ENCODE results near the gene CNTNAP2.

GRCh38 chr7:146728141-146728540 lies 611.5 kb downstream of the CNTNAP2 start:
- TF ChIP-seq, protein P1, sequence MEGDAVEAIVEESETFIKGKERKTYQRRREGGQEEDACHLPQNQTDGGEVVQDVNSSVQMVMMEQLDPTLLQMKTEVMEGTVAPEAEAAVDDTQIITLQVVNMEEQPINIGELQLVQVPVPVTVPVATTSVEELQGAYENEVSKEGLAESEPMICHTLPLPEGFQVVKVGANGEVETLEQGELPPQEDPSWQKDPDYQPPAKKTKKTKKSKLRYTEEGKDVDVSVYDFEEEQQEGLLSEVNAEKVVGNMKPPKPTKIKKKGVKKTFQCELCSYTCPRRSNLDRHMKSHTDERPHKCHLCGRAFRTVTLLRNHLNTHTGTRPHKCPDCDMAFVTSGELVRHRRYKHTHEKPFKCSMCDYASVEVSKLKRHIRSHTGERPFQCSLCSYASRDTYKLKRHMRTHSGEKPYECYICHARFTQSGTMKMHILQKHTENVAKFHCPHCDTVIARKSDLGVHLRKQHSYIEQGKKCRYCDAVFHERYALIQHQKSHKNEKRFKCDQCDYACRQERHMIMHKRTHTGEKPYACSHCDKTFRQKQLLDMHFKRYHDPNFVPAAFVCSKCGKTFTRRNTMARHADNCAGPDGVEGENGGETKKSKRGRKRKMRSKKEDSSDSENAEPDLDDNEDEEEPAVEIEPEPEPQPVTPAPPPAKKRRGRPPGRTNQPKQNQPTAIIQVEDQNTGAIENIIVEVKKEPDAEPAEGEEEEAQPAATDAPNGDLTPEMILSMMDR (IDR thresholded peaks at IDR 0.05; ENCODE audit: low read depth, low read length, missing input control): no peak
- TF ChIP-seq, protein P2, sequence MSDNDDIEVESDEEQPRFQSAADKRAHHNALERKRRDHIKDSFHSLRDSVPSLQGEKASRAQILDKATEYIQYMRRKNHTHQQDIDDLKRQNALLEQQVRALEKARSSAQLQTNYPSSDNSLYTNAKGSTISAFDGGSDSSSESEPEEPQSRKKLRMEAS (IDR thresholded peaks at IDR 0.05): no peak
- TF ChIP-seq ZBTB33 (IDR thresholded peaks at IDR 0.05): no peak
- TF ChIP-seq JUND (IDR thresholded peaks at IDR 0.05): no peak
- TF ChIP-seq TAF1 (conservative IDR thresholded peaks at IDR 0.05): no peak
- TF ChIP-seq GABPA (IDR thresholded peaks at IDR 0.05 in 1 of 2, conservative IDR thresholded peaks at IDR 0.05 in 1 of 2): no peak
